Left lung (tissue), 10 donors: Measurements from ENCODE around the gene DTYMK. TPM values are rescaled to one million over a fixed set of nuclear protein-coding genes. Genes with fewer than 3 reads are reported as not detected.

Experiments
- ATAC-seq: fragments of 200-7000 bp; cut with Tn5 transposase; one replicate; pipeline ENCODE4 v1.9.1; 2020; ENCODE audit warnings: moderate library complexity
- DNase-seq, 4 donors: peaks; one replicate each; pipeline ENCODE4 v3.0.0-alpha.2; 2013 to 2020
- H3K27ac ChIP-seq, 2 donors: fragments of 200-600 bp; sonication (generic) in 1 of 2; one replicate each; pipeline versions ENCODE4 v1.5.0 to v1.8.0; 2020 to 2021
- H3K27me3 ChIP-seq, 2 donors: fragments of 200-600 bp; sonication (generic) in 1 of 2; one replicate each; pipeline versions ENCODE4 v1.5.0 to v1.8.0; 2020 to 2021
- H3K36me3 ChIP-seq, 2 donors: fragments of 200-600 bp; sonication (generic) in 1 of 2; one replicate each; pipeline versions ENCODE4 v1.5.0 to v1.8.0; 2020 to 2021
- H3K4me1 ChIP-seq, 2 donors: fragments of 200-600 bp; one replicate each; pipeline ENCODE4 v1.8.0; 2021
- H3K4me3 ChIP-seq, 2 donors: fragments of 200-600 bp; sonication (generic) in 1 of 2; one replicate each; pipeline versions ENCODE4 v1.5.0 to v1.8.0; 2020 to 2021; ENCODE audit warnings: mild to moderate bottlenecking in 1 of 2
- H3K9me3 ChIP-seq, 2 donors: fragments of 200-600 bp; sonication (generic) in 1 of 2; one replicate each; pipeline versions ENCODE4 v1.5.0 to v1.8.0; 2020 to 2021
- CTCF ChIP-seq, 2 donors: fragments of 200-600 bp; sonication (generic) in 1 of 2; IDR thresholded peaks; one replicate each; pipeline versions ENCODE4 v1.5.0 to v1.8.0; 2021; ENCODE audit warnings: antibody characterized with exemption in 2 of 2
- intact Hi-C, 2 donors: fragments of 100-400 bp; cut with DNase I; formaldehyde crosslinking; loops; one replicate each; pipeline versions ENCODE4 v1.11.2 to v1.14.2; 2022
- polyA plus RNA-seq, 6 donors: library from polyadenylated mRNA; unstranded; fragments of 120-200 nt; gene quantifications; one replicate each; pipeline ENCODE4 v1.2.1, GENCODE V29; 2013; ENCODE audit not compliant: insufficient read length in 6 of 6
- total RNA-seq, 2 donors: library from RNA; stranded (reverse); fragmentation: NEBNext Ultra II Directional; extraction: Animal tissue kit (Norgen Biotek cat#: 25700); gene quantifications; one replicate each; pipeline ENCODE4 v1.2.1, GENCODE V29; 2021
- donor health status: DM: no; HTN: yes; CAD: no.
- donor health status: DM: no; HTN: no; CAD: no.

Gene DTYMK
- total and polyA plus RNA-seq, 8 donors = 28.7 to 56.2 (median 42.2) TPM

GRCh38 chr2:241719093-241719492, 32.5 kb upstream of the DTYMK start:
- no peak for TF ChIP-seq CTCF (IDR thresholded peaks at IDR 0.05)
- peaks cover 0 to 92% of the 10 kb centered on the region in 2 donors for H3K36me3 ChIP-seq
- intact Hi-C loops = no loop called here
- DNase-seq (no peak), ATAC-seq (no peak)
- H3K27me3 ChIP-seq = no peaks in the 10 kb centered on the region
- H3K9me3 ChIP-seq = peaks cover 0 to 12% of the 10 kb centered on the region in 2 donors
- no peak overlapping the region for H3K4me3 ChIP-seq
- H3K27ac ChIP-seq = no peak overlapping the region
- no peaks in the 10 kb centered on the region for H3K4me1 ChIP-seq

- Histone ChIP-seq H3K27me3 (no peaks in the 10 kb centered on the region), H3K4me1 (no peaks in the 10 kb centered on the region), H3K27ac (no peak overlapping the region), H3K4me3 (no peak overlapping the region), H3K9me3 (no peaks in the 10 kb centered on the region), H3K36me3 (peaks cover 0 to 95% of the 10 kb centered on the region in 2 donors)
- ATAC-seq = no peak
- intact Hi-C loops = no loop called here
- peak in 1 of 4 donors; percentile 20 for DNase-seq
- no peak for TF ChIP-seq CTCF (IDR thresholded peaks at IDR 0.05)
These were observed 22.3 kb upstream of the DTYMK start for GRCh38 chr2:241708879-241709278.

- no peak for DNase-seq
These were observed 19.9 kb upstream of the DTYMK start for GRCh38 chr2:241706537-241706936.

GRCh38 chr2:241703032-241703604, 16.5 kb upstream of the DTYMK start:
- TF ChIP-seq CTCF (IDR thresholded peaks at IDR 0.05) = no peak
- peaks cover 0 to 29% of the 10 kb centered on the region in 2 donors for H3K4me1 ChIP-seq
- no peaks in the 10 kb centered on the region for H3K27me3 ChIP-seq
- intact Hi-C loops = no loop called here
- H3K27ac ChIP-seq = peak overlapping the region; percentile 56 to 94
- DNase-seq (peak in 3 of 4 donors; percentile 4 to 56 (median 16)), ATAC-seq (no peak)
- no peaks in the 10 kb centered on the region for H3K9me3 ChIP-seq
- peaks cover 0 to 37% of the 10 kb centered on the region in 2 donors for H3K36me3 ChIP-seq
- peak overlapping the region; percentile 80 to 87 for H3K4me3 ChIP-seq

More at GRCh38 chr2:241706537-241706936, 19.9 kb upstream of the DTYMK start:
- Histone ChIP-seq H3K27ac (no peak overlapping the region), H3K36me3 (peaks cover 0 to 72% of the 10 kb centered on the region in 2 donors), H3K27me3 (no peaks in the 10 kb centered on the region), H3K9me3 (no peaks in the 10 kb centered on the region), H3K4me1 (peaks cover 0 to 15% of the 10 kb centered on the region in 2 donors), H3K4me3 (no peak overlapping the region)
- ATAC-seq = no peak
- intact Hi-C loops = no loop called here
- no peak for TF ChIP-seq CTCF (IDR thresholded peaks at IDR 0.05)

- Histone ChIP-seq H3K27me3 (no peaks in the 10 kb centered on the region), H3K4me1 (peaks cover 0 to 29% of the 10 kb centered on the region in 2 donors), H3K4me3 (peak overlapping the region; percentile 80 to 87), H3K9me3 (no peaks in the 10 kb centered on the region), H3K36me3 (peaks cover 0 to 30% of the 10 kb centered on the region in 2 donors), H3K27ac (peak overlapping the region; percentile 88 to 94)
- intact Hi-C loops = no loop called here
- peak in 1 of 2 donors; percentile 33 for TF ChIP-seq CTCF (IDR thresholded peaks at IDR 0.05)
- peak; percentile 90 for ATAC-seq
- DNase-seq = peak; percentile 78 to 97 (median 88)
These were observed 15.8 kb upstream of the DTYMK start for GRCh38 chr2:241702155-241703031.
